Measurements from ENCODE around the gene SHROOM3.
"Not testable (repeated sequence)": the region's sequence is repeated elsewhere in the genome, so short reads cannot be mapped to it uniquely, and the experiment has no call there.

SHROOM3 gene

GRCh38 chr4:76434901-76435527, at the start of gene SHROOM3:
SHROOM3 (plus strand) TSS chr4:76435229; CDS start chr4:76436053, 824 bp downstream.
- DNase-seq = no peak

- DNase-seq = no peak
These were observed 49.1 kb upstream of the SHROOM3 start for GRCh38 chr4:76385974-76386373.

- DNase-seq = peak; percentile 28 to 43
These were observed 48.3 kb upstream of the SHROOM3 start for GRCh38 chr4:76386566-76387305.

- DNase-seq = no peak
These were observed 46.7 kb upstream of the SHROOM3 start for GRCh38 chr4:76388160-76388908.

GRCh38 chr4:76401654-76402053, 33.4 kb upstream of the SHROOM3 start:
- no peak for DNase-seq

- no peak for DNase-seq
These were observed 28.9 kb upstream of the SHROOM3 start for GRCh38 chr4:76406081-76406480.

GRCh38 chr4:76407440-76408119, 27.4 kb upstream of the SHROOM3 start:
- no peak for DNase-seq

- DNase-seq = no peak
These were observed 24.4 kb upstream of the SHROOM3 start for GRCh38 chr4:76410636-76411035.

- no peak for DNase-seq
These were observed 14.8 kb upstream of the SHROOM3 start for GRCh38 chr4:76420188-76420761.

- DNase-seq = no peak
These were observed 14.1 kb upstream of the SHROOM3 start, which contains the start of gene CCDC158 for GRCh38 chr4:76420762-76421581. CCDC158 (minus strand) TSS chr4:76421141; CDS start chr4:76403207, 17,934 bp downstream.

GRCh38 chr4:76423159-76423558, 11.9 kb upstream of the SHROOM3 start:
- not testable (repeated sequence) for DNase-seq

GRCh38 chr4:76426272-76426671, 8.8 kb upstream of the SHROOM3 start:
- no peak for DNase-seq

- DNase-seq = peak; percentile 23 to 29
These were observed 5.4 kb upstream of the SHROOM3 start for GRCh38 chr4:76429636-76430035.

GRCh38 chr4:76430519-76431388, 4.3 kb upstream of the SHROOM3 start:
- peak; percentile 26 to 64 for DNase-seq

GRCh38 chr4:76435528-76436319, 695 bp downstream of the SHROOM3 start:
- DNase-seq = no peak

- DNase-seq = no peak
These were observed 4.5 kb downstream of the SHROOM3 start for GRCh38 chr4:76439491-76439890.

- DNase-seq = no peak
These were observed 6.9 kb downstream of the SHROOM3 start for GRCh38 chr4:76441881-76442280.

- DNase-seq = no peak
These were observed 7.8 kb downstream of the SHROOM3 start for GRCh38 chr4:76442807-76443206.

GRCh38 chr4:76443376-76443775, 8.3 kb downstream of the SHROOM3 start:
- no peak for DNase-seq

- no peak for DNase-seq
These were observed 10.9 kb downstream of the SHROOM3 start for GRCh38 chr4:76445911-76446310.
